Panc1 (cell line): ENCODE results near the gene JPH4. TPM values are rescaled to one million over a fixed set of nuclear protein-coding genes. Genes with fewer than 3 reads are reported as not detected.

Source experiments
- ATAC-seq: fragments of 200-7000 bp; cut with Tn5 transposase; 2 replicates; pipeline ENCODE4 v1.9.1; 2020; ENCODE audit warnings: mild to moderate bottlenecking, moderate library complexity
- BruUV-seq: library from RNA; stranded (reverse); fragments of 400-500 nt; replicated peaks from 2 replicates; lab custom pipeline; 2021; lab: Mats Ljungman, UMichigan
- CTCF ChIA-PET: fragments of 300-600 bp; sonication (Branson Sonifier 250); formaldehyde crosslinking; loops from one replicate; lab custom pipeline; 2022; ENCODE audit warnings: antibody characterized with exemption; lab: Charles Lee
- POLR2A ChIA-PET: fragments of 300-600 bp; sonication (Branson Sonifier 250); formaldehyde crosslinking; loops from one replicate; lab custom pipeline; 2022; ENCODE audit warnings: antibody characterized with exemption; lab: Charles Lee
- DNase-seq: peaks from one replicate; pipeline ENCODE4 v3.0.0-alpha.2; 2010; ENCODE audit warnings: low read depth, low spot score
- H3K27ac ChIP-seq: 2 replicates; pipeline ENCODE4 v1.5.1; 2011; ENCODE audit warnings: mild to moderate bottlenecking, low read length, inconsistent platforms
- H3K27me3 ChIP-seq: fragments of 200-500 bp; sonication (Bioruptor generic); 2 replicates; pipeline ENCODE4 v1.6.0; 2014; ENCODE audit warnings: low read length, inconsistent platforms; ENCODE audit not compliant: control insufficient read depth, insufficient read depth
- H3K36me3 ChIP-seq: fragments of 200-500 bp; sonication (Bioruptor generic); 2 replicates; pipeline ENCODE4 v1.5.1; 2014; ENCODE audit warnings: inconsistent platforms, mild to moderate bottlenecking, low read length, moderate library complexity; ENCODE audit not compliant: control insufficient read depth, insufficient read depth
- H3K4me1 ChIP-seq: 2 replicates; pipeline ENCODE4 v1.5.1; 2011; ENCODE audit warnings: inconsistent platforms, mild to moderate bottlenecking, low read length, moderate library complexity; ENCODE audit not compliant: control insufficient read depth, insufficient read depth
- H3K4me3 ChIP-seq, 2 experiments: 2 replicates each; pipeline ENCODE4 v1.5.1; 2011 to 2012; ENCODE audit warnings: low read depth in 2 of 2, low read length in 2 of 2, mild to moderate bottlenecking in 2 of 2, inconsistent platforms in 1 of 2, moderate library complexity in 1 of 2
- H3K9me3 ChIP-seq: fragments of 200-500 bp; sonication (Bioruptor generic); 2 replicates; pipeline ENCODE4 v1.5.1; 2014; ENCODE audit warnings: low read depth, mild to moderate bottlenecking, inconsistent platforms, low read length, moderate library complexity; ENCODE audit not compliant: control insufficient read depth, insufficient read depth
- POLR2AphosphoS5 ChIP-seq: IDR thresholded peaks from 2 replicates; pipeline ENCODE4 v1.6.1; 2012; ENCODE audit warnings: mild to moderate bottlenecking, low read depth, low read length, moderate library complexity
- SIN3A ChIP-seq: IDR thresholded peaks from 2 replicates; pipeline ENCODE4 v1.6.1; 2012; ENCODE audit warnings: low read depth, mild to moderate bottlenecking, low read length, moderate library complexity, borderline replicate concordance; ENCODE audit not compliant: insufficient read depth
- TCF7L2 ChIP-seq: IDR thresholded peaks from 2 replicates; pipeline ENCODE4 v1.6.1; 2011; ENCODE audit warnings: mild to moderate bottlenecking, low read depth, low read length, inconsistent platforms
- in situ Hi-C: cut with HindIII; loops from 2 replicates; pipeline ENCODE4 v1.10.0; 2016; ENCODE audit warnings: low sequenced_read_pairs, low pct_unique_long_range_greater_than_20kb
- intact Hi-C: fragments of 100-400 bp; cut with micrococcal nuclease; formaldehyde crosslinking; loops from one replicate; pipeline ENCODE4 v1.10.0; 2022; ENCODE audit not compliant: unreplicated experiment
- total RNA-seq: library from RNA; stranded (reverse); gene quantifications from one replicate; pipeline ENCODE4 v1.2.1, GENCODE V29; 2021; ENCODE audit not compliant: unreplicated experiment
- TF ChIP-seq, protein P1 (sequence below), 2 experiments: IDR thresholded peaks; 2 replicates each; pipeline ENCODE4 v1.6.1; 2011 to 2012; ENCODE audit warnings: low read depth in 2 of 2, control low read depth in 1 of 2, low read length in 1 of 2, mild to moderate bottlenecking in 1 of 2, moderate library complexity in 1 of 2; ENCODE audit not compliant: insufficient read depth in 1 of 2
- TF ChIP-seq, protein P2 (sequence below): fragments of 450-650 bp; IDR thresholded peaks from 2 replicates; pipeline ENCODE4 v1.5.1; 2017; ENCODE audit warnings: mild to moderate bottlenecking

The JPH4 gene
- total RNA-seq, 1 experiment from 2014 or later: 0.05 TPM

DNA sequence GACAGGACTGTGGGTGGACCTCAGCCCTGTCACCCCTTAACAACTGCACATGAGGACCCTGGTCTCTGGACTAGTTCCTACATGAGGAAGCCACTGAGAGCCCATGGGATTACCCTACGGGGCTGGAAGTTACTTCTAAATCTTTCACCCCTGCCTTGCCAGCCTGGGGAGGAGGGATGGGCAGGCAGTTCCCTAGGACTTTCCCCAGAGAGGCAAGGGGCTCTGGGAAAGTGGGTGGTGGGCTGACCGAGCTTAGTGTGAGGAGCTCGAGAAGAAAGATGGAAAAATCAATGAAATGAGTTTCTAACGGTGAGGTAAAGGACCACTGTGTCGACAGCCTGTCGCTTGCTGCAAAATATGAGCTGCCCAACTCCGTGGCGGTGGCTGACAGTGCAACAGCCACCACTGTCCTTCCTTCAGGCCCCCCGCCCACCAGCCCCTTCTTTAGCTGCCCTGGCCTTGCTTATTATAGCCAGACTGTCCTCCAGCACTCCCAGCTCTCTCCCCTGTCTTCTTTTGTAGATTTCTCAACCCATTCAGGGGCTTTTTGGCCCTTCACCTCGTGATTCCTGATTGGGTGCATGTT, 32.0 kb downstream of the JPH4 start:
- Histone ChIP-seq H3K27ac (no peak overlapping the region), H3K36me3 (peaks cover 3% of the 10 kb centered on the region; the same call in 1 of the 2 replicates), H3K4me3 (no peak overlapping the region), H3K27me3 (no peaks in the 10 kb centered on the region), H3K9me3 (no peaks in the 10 kb centered on the region), H3K4me1 (no peaks in the 10 kb centered on the region)
- ATAC-seq (no peak), DNase-seq (no peak)
- intact Hi-C loops (no loop called here), in situ Hi-C loops (no loop called here)
- POLR2A ChIA-PET: interaction anchor here (1.2 kb wide), 1 partner anchor 8 kb away, joined by 3 read pairs; no protein-coding TSS in a partner anchor
- CTCF ChIA-PET: no interaction called here
- BruUV-seq: no TSS peak
- TF ChIP-seq SIN3A (no peak), POLR2AphosphoS5 (no peak), TCF7L2 (no peak)
- TF ChIP-seq, protein P1, sequence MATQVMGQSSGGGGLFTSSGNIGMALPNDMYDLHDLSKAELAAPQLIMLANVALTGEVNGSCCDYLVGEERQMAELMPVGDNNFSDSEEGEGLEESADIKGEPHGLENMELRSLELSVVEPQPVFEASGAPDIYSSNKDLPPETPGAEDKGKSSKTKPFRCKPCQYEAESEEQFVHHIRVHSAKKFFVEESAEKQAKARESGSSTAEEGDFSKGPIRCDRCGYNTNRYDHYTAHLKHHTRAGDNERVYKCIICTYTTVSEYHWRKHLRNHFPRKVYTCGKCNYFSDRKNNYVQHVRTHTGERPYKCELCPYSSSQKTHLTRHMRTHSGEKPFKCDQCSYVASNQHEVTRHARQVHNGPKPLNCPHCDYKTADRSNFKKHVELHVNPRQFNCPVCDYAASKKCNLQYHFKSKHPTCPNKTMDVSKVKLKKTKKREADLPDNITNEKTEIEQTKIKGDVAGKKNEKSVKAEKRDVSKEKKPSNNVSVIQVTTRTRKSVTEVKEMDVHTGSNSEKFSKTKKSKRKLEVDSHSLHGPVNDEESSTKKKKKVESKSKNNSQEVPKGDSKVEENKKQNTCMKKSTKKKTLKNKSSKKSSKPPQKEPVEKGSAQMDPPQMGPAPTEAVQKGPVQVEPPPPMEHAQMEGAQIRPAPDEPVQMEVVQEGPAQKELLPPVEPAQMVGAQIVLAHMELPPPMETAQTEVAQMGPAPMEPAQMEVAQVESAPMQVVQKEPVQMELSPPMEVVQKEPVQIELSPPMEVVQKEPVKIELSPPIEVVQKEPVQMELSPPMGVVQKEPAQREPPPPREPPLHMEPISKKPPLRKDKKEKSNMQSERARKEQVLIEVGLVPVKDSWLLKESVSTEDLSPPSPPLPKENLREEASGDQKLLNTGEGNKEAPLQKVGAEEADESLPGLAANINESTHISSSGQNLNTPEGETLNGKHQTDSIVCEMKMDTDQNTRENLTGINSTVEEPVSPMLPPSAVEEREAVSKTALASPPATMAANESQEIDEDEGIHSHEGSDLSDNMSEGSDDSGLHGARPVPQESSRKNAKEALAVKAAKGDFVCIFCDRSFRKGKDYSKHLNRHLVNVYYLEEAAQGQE (IDR thresholded peaks at IDR 0.05; ENCODE audit: insufficient read depth in 1 of 2, low read depth in 2 of 2, low read length in 1 of 2): no peak
- TF ChIP-seq, protein P2, sequence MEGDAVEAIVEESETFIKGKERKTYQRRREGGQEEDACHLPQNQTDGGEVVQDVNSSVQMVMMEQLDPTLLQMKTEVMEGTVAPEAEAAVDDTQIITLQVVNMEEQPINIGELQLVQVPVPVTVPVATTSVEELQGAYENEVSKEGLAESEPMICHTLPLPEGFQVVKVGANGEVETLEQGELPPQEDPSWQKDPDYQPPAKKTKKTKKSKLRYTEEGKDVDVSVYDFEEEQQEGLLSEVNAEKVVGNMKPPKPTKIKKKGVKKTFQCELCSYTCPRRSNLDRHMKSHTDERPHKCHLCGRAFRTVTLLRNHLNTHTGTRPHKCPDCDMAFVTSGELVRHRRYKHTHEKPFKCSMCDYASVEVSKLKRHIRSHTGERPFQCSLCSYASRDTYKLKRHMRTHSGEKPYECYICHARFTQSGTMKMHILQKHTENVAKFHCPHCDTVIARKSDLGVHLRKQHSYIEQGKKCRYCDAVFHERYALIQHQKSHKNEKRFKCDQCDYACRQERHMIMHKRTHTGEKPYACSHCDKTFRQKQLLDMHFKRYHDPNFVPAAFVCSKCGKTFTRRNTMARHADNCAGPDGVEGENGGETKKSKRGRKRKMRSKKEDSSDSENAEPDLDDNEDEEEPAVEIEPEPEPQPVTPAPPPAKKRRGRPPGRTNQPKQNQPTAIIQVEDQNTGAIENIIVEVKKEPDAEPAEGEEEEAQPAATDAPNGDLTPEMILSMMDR: no peak

DNA sequence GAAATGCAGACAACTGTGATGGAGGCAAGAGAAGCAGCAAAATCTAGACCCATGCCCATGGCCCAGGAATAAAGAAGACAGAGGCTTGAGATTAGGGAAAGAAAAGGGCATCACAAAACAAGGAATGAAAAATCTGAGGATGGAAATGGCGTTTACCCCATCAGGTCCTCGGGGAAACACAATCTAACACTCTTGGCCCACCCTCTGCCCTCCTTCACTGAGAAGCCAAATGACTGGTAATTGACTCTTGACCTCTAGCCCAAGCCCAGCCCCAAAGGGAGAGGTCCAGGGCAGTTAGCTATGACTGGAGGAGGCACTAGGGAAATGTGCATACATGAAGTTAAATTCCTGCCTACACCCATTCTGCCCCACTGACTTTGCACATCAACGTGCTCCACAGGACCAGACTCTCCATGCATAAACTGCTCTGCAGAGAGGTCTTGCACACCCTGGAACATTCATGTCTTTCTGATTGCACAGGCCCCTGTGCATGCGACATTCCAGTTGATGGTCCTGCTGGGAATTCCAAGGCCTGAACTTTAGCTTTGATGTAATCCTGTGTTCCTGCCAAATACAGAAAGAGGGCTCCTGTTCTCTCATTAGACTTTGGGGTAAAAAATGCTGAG, 32.7 kb downstream of the JPH4 start:
- H3K9me3 ChIP-seq: no peaks in the 10 kb centered on the region
- H3K4me1 ChIP-seq: no peaks in the 10 kb centered on the region
- in situ Hi-C loops: no loop called here
- CTCF ChIA-PET: no interaction called here
- ATAC-seq (no peak), DNase-seq (no peak)
- no TSS peak for BruUV-seq
- no peak overlapping the region for H3K4me3 ChIP-seq
- no peaks in the 10 kb centered on the region for H3K27me3 ChIP-seq
- TF ChIP-seq, protein P1 (IDR thresholded peaks at IDR 0.05; ENCODE audit: insufficient read depth in 1 of 2, low read depth in 2 of 2, low read length in 1 of 2): no peak
- TF ChIP-seq, protein P2: no peak
- no peak for TF ChIP-seq SIN3A
- TF ChIP-seq POLR2AphosphoS5: no peak
- TF ChIP-seq TCF7L2: no peak
- POLR2A ChIA-PET: interaction anchor here (1.2 kb wide), 1 partner anchor 8 kb away, joined by 3 read pairs; no protein-coding TSS in a partner anchor
- no peaks in the 10 kb centered on the region for H3K36me3 ChIP-seq
- intact Hi-C loops: no loop called here
- no peak overlapping the region for H3K27ac ChIP-seq
